ENCODE data around the gene TCOF1.

TCOF1 gene

DNA sequence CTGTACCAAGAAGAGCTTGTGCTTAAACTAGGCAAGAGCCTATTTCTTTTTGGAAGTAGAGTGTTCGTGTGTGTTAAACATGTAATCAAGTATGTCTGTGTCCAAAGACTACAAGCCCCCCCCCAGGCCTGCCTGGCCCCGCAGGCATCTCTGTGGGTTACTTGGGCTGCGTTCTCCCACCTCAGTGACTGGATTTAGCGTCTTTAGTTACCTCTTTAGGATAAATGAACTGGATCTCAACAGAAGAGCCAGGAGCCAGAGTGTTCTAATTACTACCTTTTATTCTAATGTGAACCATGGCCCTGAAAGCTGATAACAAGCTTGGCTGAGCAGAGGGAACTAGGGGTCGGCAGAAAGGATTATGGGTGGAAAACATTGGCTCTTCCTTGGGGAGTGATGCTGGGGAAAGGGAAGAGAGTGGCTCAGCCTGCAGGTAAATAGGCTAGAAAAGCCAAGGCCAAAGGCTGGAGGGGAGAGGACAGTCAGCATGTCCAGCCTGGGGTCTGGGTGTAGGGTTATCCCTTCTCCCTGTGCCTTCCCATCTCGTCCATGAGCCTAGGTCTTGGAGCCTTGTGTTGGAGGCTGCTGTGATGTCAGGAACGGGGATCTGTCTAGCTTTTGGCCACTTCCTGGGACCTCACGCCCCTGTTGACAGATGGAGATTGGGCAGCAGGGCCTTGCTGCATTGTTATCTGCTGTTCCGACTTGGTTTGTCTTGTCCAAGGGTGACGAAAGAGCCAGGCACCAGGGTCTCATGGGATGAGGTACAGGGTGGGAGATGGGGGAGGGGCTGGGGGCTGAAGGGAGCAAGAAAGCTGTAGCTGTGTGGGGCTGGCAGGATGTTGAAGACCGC is 44.1 kb downstream of the TCOF1 start:
- Histone ChIP-seq H4K20me1 (ENCODE audit: insufficient read depth, low read length) (peaks cover 2% of the 10 kb centered on the region; the same call in 1 of the 2 replicates), H2AFZ (ENCODE audit: low read depth, low read length) (no peak overlapping the region), H3K36me3 (ENCODE audit: insufficient read depth, low read length) (peaks cover 50% of the 10 kb centered on the region), H3K27me3 (ENCODE audit: insufficient read depth, low read length, poor library complexity) (no peaks in the 10 kb centered on the region), H3K9ac (ENCODE audit: low read depth, low read length) (no peak overlapping the region), H3K27ac (ENCODE audit: low read length) (no peak overlapping the region), H3K4me2 (ENCODE audit: insufficient read depth, low read length) (no peak overlapping the region), H3K4me1 (ENCODE audit: insufficient read depth, low read length) (no peaks in the 10 kb centered on the region), H3K9me3 (ENCODE audit: insufficient read depth, low read length, severe bottlenecking) (no peaks in the 10 kb centered on the region), H3K4me3 (ENCODE audit: low read depth in 1 of 2, low read length in 2 of 2) (no peak overlapping the region), H3K79me2 (ENCODE audit: insufficient read depth, low read length) (no peaks in the 10 kb centered on the region)
- TF ChIP-seq EZH2 (IDR thresholded peaks at IDR 0.05; ENCODE audit: borderline replicate concordance, low read depth, low read length, severe bottlenecking): no peak
- TF ChIP-seq, protein P1, sequence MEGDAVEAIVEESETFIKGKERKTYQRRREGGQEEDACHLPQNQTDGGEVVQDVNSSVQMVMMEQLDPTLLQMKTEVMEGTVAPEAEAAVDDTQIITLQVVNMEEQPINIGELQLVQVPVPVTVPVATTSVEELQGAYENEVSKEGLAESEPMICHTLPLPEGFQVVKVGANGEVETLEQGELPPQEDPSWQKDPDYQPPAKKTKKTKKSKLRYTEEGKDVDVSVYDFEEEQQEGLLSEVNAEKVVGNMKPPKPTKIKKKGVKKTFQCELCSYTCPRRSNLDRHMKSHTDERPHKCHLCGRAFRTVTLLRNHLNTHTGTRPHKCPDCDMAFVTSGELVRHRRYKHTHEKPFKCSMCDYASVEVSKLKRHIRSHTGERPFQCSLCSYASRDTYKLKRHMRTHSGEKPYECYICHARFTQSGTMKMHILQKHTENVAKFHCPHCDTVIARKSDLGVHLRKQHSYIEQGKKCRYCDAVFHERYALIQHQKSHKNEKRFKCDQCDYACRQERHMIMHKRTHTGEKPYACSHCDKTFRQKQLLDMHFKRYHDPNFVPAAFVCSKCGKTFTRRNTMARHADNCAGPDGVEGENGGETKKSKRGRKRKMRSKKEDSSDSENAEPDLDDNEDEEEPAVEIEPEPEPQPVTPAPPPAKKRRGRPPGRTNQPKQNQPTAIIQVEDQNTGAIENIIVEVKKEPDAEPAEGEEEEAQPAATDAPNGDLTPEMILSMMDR (IDR thresholded peaks at IDR 0.05; ENCODE audit: borderline replicate concordance, extremely low read depth, low read length, poor library complexity, severe bottlenecking): no peak
- DNase-seq (no peak), ATAC-seq (ENCODE audit: insufficient read depth, low read depth) (no peak)

DNA sequence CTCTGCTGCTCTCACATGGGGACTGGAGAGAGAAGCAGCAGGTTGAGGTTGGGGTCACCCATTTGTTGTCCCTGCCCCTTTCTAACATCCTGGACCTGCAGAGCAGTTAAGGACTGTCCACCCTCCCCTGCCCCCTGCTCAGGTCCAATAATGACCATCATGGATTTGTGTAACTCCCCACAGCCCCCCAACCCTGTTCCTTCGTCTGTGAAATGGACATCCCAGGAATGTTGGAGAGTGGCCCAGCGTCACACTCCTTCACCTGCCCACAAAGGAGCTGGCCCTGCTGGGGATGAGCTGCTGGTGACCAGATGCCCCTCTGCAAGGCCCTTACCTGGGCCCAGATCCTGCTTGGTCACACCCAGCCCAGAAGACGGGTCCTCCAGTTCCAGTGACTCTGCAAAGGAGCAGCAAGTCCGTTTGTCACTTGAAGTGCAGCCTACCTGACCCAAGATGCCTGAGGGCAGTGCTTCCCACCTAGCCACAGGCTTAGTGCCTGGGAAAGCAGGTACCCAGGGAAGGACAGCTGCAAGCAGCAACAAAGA is 44.8 kb downstream of the TCOF1 start:
- peaks cover 46% of the 10 kb centered on the region for H3K36me3 ChIP-seq (ENCODE audit: insufficient read depth, low read length)

DNA sequence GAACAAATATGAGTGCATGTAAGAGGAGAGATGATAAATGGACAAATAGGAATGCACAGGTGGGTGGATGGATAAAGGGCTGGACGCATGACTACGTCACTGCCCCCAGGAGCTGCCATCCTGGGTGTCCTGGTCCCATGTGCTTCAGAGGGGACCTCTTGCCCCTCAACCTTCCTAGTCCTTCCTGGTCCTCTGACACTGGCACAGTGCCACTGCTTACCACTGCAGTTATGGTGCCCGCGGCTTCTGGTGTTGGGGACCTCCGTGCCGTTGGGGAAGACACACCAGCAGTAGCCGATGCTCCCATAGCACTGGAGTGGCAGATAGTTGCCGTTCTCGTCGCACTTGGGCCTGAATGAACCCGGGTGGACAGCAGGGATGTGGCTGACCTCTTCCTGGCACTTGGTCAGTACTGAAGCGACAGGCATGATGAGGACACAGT is 45.4 kb downstream of the TCOF1 start:
- TF ChIP-seq EZH2 (IDR thresholded peaks at IDR 0.05; ENCODE audit: borderline replicate concordance, low read depth, low read length, severe bottlenecking): no peak
- TF ChIP-seq, protein P1 (IDR thresholded peaks at IDR 0.05; ENCODE audit: borderline replicate concordance, extremely low read depth, low read length, poor library complexity, severe bottlenecking): no peak
- DNase-seq (no peak), ATAC-seq (ENCODE audit: insufficient read depth, low read depth) (no peak)
- H3K4me1 ChIP-seq (ENCODE audit: insufficient read depth, low read length): no peaks in the 10 kb centered on the region
- H3K36me3 ChIP-seq (ENCODE audit: insufficient read depth, low read length): peaks cover 40% of the 10 kb centered on the region
- H3K4me3 ChIP-seq (ENCODE audit: low read depth in 1 of 2, low read length in 2 of 2): no peak overlapping the region
- no peak overlapping the region for H3K9ac ChIP-seq (ENCODE audit: low read depth, low read length)
- no peaks in the 10 kb centered on the region for H3K9me3 ChIP-seq (ENCODE audit: insufficient read depth, low read length, severe bottlenecking)
- H4K20me1 ChIP-seq (ENCODE audit: insufficient read depth, low read length): peaks cover 2% of the 10 kb centered on the region; the same call in 1 of the 2 replicates
- H3K4me2 ChIP-seq (ENCODE audit: insufficient read depth, low read length): no peak overlapping the region
- H2AFZ ChIP-seq (ENCODE audit: low read depth, low read length): no peak overlapping the region
- H3K27me3 ChIP-seq (ENCODE audit: insufficient read depth, low read length, poor library complexity): no peaks in the 10 kb centered on the region
- H3K79me2 ChIP-seq (ENCODE audit: insufficient read depth, low read length): no peaks in the 10 kb centered on the region
- H3K27ac ChIP-seq (ENCODE audit: low read length): no peak overlapping the region

More for the DNA sequence above, 44.8 kb downstream of the TCOF1 start:
- Histone ChIP-seq H3K4me1 (ENCODE audit: insufficient read depth, low read length) (no peaks in the 10 kb centered on the region), H3K4me3 (ENCODE audit: low read depth in 1 of 2, low read length in 2 of 2) (no peak overlapping the region), H3K9ac (ENCODE audit: low read depth, low read length) (no peak overlapping the region), H3K79me2 (ENCODE audit: insufficient read depth, low read length) (no peaks in the 10 kb centered on the region), H3K27me3 (ENCODE audit: insufficient read depth, low read length, poor library complexity) (no peaks in the 10 kb centered on the region), H2AFZ (ENCODE audit: low read depth, low read length) (no peak overlapping the region), H3K27ac (ENCODE audit: low read length) (no peak overlapping the region), H4K20me1 (ENCODE audit: insufficient read depth, low read length) (peaks cover 2% of the 10 kb centered on the region; the same call in 1 of the 2 replicates), H3K9me3 (ENCODE audit: insufficient read depth, low read length, severe bottlenecking) (no peaks in the 10 kb centered on the region), H3K4me2 (ENCODE audit: insufficient read depth, low read length) (no peak overlapping the region)
- DNase-seq (no peak), ATAC-seq (ENCODE audit: insufficient read depth, low read depth) (no peak)
- TF ChIP-seq, protein P1 (IDR thresholded peaks at IDR 0.05; ENCODE audit: borderline replicate concordance, extremely low read depth, low read length, poor library complexity, severe bottlenecking): no peak
- TF ChIP-seq EZH2 (IDR thresholded peaks at IDR 0.05; ENCODE audit: borderline replicate concordance, low read depth, low read length, severe bottlenecking): no peak

All from DND-41 (cell line).